ENCODE measurements around the gene AMBRA1.

DNA sequence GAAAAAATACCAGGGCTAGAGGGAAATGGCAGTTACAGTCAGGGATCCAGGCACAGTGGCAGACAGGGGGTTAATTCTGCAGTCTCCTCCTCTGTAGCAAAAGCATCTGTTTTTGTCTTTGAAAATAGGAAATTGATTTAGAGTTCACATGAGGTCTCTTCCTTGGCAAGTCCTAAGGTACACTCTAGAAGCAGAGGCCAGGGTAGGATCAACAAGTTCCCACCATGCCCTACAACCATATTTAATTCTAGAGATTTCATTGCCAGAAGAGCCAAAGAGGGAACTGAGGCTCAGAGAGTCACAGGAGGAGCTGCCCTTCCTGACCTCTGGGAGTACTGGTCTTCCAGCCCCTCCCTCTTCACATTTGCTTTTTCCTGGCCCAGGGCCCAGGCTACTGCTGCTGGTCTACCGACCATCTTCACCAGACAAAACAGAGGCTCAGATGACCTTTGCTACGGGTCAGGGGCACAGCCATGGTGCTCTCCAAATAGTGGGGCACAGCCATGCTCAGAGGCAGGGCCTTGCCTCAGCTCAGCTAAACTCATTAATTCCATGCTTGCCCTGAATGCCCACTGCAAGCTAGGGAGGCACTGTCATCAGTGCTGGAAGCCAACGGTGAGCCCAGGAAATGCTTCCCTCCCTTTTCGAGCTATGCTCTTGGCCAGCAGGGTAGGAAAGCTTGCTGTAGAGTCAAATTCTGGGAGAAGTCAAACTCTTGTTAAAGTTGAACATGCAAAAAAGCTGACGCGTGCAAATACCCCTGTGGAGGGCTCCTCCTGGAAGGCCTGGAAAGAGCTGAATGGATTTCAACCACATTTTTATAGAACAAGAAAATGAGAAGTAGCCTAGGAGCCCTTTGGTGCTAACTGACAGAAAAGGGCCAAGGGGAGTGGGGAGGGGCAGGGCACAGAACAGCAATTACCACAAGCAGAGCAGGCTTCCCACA is 190.6 kb downstream of the AMBRA1 start:
- TF ChIP-seq, protein P1, sequence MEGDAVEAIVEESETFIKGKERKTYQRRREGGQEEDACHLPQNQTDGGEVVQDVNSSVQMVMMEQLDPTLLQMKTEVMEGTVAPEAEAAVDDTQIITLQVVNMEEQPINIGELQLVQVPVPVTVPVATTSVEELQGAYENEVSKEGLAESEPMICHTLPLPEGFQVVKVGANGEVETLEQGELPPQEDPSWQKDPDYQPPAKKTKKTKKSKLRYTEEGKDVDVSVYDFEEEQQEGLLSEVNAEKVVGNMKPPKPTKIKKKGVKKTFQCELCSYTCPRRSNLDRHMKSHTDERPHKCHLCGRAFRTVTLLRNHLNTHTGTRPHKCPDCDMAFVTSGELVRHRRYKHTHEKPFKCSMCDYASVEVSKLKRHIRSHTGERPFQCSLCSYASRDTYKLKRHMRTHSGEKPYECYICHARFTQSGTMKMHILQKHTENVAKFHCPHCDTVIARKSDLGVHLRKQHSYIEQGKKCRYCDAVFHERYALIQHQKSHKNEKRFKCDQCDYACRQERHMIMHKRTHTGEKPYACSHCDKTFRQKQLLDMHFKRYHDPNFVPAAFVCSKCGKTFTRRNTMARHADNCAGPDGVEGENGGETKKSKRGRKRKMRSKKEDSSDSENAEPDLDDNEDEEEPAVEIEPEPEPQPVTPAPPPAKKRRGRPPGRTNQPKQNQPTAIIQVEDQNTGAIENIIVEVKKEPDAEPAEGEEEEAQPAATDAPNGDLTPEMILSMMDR (conservative IDR thresholded peaks at IDR 0.05; ENCODE audit: low read depth, low read length), result no peak
- no peak for TF ChIP-seq EZH2phosphoT487 (IDR thresholded peaks at IDR 0.05; ENCODE audit: borderline replicate concordance, low read length)
